GM20431 (cell line): Measurements from ENCODE around the gene SEC14L2.
"Not testable (repeated sequence)": the region's sequence is repeated elsewhere in the genome, so short reads cannot be mapped to it uniquely, and the experiment has no call there.

Experiments used
- in situ Hi-C: fragments of 300-500 bp; cut with MseI, MboI; formaldehyde crosslinking; loops from one replicate; pipeline ENCODE4 v1.15.0; 2020; ENCODE audit warnings: low sequenced_read_pairs; ENCODE audit not compliant: unreplicated experiment

Gene SEC14L2

GRCh38 chr22:30401024-30401423, 4.2 kb downstream of the SEC14L2 start:
- in situ Hi-C loops: not testable (repeated sequence)

- in situ Hi-C loops: no loop called here
Measured at GRCh38 chr22:30402028-30402765, 5.4 kb downstream of the SEC14L2 start.

GRCh38 chr22:30402766-30403104, 5.9 kb downstream of the SEC14L2 start:
- in situ Hi-C loops: not testable (repeated sequence)

DNA sequence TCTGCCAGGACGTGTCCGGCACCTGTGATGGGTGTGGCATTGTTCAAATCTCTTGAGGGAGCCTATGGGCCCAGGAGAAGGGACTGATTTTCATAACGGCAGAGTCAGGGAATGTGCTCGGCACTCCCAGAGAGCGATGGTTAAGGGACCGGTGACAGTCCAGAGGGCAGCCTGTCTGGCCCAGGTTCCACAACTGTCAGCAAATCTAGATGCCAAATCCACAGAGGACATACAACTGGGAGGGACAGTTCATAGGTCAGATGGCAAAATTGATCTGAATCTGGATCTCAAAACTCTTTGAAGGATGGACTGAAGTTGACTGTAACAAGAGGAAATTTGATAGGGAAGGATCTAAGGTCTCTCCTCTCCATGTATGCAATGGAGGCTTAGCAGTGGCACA, 7.5 kb downstream of the SEC14L2 start:
- in situ Hi-C loops: no loop called here

GRCh38 chr22:30405731-30406130, 8.9 kb downstream of the SEC14L2 start:
- in situ Hi-C loops: no loop called here

GRCh38 chr22:30406400-30406799, 9.6 kb downstream of the SEC14L2 start:
- in situ Hi-C loops: no loop called here

GRCh38 chr22:30408388-30409102, 11.7 kb downstream of the SEC14L2 start:
- in situ Hi-C loops: no loop called here

DNA sequence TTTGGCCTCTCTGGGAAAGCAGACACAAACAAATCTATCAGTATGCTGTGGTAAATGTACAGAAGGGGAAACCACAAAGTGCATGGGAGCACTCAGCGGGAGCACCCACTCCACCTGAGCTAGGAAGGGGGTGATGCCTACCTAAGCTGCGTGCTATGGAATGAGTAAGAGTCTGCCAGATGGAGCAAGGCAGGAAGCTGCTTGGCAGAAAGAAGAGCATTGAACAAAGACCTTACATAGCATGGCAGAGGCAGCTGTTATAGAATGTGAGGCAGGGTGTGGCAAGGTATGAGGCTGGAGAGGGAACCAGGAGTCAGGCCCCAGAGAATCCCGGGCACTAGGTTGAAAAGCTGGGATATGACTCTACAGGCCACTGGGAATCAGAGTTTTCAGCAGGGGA, 15.0 kb downstream of the SEC14L2 start:
- in situ Hi-C loops: no loop called here

DNA sequence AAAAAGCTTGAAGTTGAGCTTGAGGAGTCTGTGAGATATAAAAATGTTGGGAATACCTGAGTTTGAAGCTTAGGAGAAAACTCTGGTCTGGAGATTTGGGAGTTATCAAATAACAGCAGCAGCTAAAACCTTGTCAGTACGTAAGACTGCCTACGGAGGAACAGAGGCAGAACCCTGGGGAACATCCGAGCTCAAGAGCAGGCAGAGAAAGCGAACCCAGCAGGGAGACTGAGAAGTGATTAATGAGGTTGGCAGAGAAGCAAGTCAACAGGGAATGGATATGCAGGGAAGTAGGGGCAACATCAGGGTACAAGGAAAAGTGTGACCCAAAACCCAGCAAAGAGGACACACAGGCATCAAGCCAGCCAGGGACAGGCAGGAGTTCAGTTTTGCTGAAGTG, 16.2 kb downstream of the SEC14L2 start:
- in situ Hi-C loops: no loop called here

- in situ Hi-C loops: no loop called here
Measured at GRCh38 chr22:30413745-30414524, 17.1 kb downstream of the SEC14L2 start.

DNA sequence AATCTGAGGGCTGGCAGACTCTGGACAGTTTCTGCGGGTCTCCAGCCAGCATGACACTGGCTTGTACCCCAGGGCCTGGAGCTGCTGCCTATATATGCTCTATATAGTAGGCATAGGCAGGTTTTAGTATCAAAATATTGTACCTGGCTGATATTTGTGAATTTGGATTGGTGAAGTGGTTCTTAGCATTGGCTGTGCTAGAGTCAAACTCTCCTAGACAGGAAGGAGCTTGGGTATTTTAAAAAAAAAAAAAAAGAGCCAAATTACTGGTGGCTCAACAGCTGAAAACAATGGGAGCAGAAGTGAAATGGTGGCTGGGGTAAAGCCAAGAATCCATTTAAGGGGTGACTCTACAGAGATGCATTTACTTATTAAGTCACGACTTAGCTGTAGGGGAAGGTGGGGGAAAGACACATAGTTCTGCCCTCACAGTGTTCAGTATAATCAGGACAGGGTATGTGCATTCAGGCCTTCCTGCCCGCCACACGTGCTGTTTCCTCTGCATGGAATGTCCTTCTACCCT, 17.8 kb downstream of the SEC14L2 start:
- in situ Hi-C loops: no loop called here

DNA sequence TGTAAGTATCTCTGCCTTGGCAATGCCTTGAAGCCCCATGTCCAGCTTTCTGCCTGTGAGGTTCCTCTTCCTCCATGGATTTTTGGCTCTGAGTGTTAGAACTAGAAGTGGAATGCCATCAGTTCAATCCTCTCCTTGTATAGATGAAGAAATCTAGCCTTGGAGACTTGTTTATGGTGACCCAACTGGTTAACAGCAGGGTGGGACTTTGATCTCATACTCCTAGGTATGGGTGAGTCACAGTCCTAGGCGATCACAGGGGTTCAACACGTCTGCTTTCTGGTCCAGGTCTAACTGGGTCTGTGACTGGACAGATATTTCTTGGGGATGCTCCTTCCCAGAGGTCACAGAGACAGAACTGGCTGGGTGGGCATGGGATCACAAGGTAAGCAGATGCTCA, 19.6 kb downstream of the SEC14L2 start:
- in situ Hi-C loops: no loop called here

- in situ Hi-C loops: no loop called here
Measured at GRCh38 chr22:30416837-30417236, 20.0 kb downstream of the SEC14L2 start.

DNA sequence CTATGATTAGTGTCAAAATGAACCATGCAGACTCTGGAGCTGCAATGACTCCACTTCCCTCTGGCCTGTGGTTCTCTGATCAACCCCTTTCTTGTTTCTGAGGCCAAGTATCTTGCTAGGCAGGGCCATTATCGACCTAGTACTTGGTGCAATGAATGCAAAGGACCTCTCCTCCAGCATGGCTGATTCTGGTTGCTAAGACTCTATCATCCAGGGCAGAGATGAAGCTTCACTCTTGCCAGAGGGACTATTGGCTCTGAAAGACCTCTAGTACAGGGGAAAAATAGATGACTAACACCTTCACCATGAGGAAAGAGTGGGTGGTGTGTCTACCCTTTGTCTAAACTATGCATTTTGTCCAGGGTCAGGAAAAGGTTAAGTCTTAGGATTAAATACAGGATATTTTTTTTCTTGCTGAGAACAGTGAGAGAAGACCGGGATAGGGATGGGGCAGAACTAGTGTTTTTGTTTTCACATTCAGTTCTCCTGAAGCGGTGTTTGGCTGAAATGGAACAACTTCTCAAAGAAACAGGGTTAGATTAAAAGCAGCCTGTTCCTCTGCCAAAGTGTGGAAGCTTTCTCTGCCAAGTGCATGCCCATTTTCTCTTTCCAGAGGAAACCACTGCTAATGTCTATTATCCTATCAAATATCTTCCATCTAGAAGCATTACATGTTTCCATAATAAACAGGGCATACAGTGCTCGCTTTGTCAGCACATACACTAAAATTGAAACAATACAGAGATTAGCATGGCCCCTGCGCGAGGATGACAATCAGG, 23.7 kb downstream of the SEC14L2 start:
- in situ Hi-C loops: no loop called here

DNA sequence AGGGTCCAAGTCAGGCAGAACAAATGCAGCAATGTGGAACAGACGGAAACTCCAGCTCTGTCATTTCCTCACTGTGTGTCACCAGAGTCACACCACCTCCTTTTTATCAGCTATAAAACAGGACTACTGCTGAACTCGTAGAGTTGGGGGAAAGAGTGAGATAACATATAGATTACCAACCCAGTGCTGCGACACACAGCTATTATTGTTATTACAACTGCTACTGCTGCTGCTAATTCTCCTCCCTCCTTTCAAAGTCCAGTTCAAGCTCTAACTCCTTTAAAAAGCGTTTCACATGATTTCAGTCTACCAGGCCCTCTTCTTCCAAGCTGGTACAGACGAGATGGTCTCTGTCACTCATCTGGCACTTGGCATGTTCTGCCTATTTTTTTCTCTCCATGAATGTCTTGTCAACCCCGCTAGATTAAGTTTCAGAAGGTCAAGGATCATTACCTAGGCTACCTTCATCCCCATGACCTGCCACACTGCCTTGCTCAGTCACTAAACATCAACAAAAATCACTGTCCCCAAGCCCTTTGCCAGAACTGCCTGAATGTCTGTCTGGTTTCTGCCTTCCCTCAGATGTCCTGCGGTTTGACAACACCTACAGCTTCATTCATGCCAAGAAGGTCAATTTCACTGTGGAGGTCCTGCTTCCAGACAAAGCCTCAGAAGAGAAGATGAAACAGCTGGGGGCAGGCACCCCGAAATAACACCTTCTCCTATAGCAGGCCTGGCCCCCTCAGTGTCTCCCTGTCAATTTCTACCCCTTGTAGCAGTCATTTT, 25.1 kb downstream of the SEC14L2 start:
- in situ Hi-C loops: no loop called here

DNA sequence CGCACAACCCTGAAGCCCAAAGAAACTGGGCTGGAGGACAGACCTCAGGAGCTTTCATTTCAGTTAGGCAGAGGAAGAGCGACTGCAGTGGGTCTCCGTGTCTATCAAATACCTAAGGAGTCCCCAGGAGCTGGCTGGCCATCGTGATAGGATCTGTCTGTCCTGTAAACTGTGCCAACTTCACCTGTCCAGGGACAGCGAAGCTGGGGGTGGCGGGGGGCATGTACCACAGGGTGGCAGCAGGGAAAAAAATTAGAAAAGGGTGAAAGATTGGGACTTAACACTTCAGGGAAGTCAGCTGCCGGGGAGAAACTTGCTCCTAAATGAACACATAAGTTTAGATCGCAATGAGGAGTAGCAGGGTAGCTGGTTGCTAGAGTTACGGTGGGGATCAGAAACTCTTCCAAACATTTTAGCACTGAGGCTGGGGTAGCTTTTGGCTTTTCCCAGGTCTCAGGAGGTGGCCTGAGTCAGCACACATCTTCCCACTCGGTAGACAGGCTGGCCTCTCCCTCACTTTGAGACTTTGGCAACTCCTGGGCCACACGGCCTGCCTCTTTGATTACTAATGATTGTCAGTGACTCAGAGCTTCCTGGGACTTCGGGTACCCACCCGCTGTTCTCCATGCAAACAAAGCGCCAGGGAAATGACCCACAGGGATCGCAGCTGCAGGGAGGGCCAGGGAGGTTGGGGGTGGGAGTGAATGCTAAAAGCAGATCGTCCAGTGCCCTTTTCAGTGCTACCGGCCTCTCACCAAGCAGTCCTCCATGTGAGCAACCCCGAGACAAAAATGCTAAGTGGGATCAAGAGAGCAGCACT, 25.9 kb downstream of the SEC14L2 start:
- in situ Hi-C loops: no loop called here

- in situ Hi-C loops: no loop called here
Measured at GRCh38 chr22:30423301-30423958, 26.6 kb downstream of the SEC14L2 start.

DNA sequence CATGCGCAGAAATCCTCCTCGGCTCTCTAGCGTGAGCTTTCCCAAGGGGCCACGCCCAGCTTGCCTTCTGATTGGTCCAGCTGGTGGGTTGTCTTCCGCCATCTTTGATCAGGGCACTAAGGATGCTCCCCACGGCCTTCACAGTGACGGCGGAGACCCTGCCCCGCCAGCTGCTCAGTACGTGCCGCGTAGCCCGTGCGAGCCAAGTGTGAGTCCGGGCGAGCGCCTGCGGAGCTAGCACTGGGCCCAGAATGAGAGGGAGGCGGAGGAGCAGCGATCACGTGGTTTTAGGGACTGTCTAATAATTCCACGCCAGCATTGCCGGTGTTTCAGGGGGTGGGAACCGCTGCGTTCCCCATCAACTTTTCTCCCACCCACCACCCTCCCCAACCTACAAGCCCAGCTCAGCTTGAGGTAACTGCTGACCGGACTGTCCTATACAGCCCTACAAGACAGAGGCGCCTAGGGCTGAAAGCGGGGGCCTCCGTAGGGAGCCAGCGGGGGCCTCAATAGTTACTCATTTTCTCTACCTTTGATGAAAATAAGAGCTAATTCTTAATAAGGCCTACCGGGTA, 27.2 kb downstream of the SEC14L2 start:
- in situ Hi-C loops: no loop called here
